ENCODE data around the gene RAD52.

The RAD52 gene

GRCh38 chr12:886206-886605 lies 63.3 kb downstream of the RAD52 start:
- Histone ChIP-seq H3K36me3 (ENCODE audit: control insufficient read depth, low read depth, low read length) (peaks cover 92% of the 10 kb centered on the region), H3K4me1 (ENCODE audit: control insufficient read depth, low read depth, low read length) (no peaks in the 10 kb centered on the region), H3K27me3 (ENCODE audit: control insufficient read depth, insufficient read depth, low read length) (no peaks in the 10 kb centered on the region), H3K27ac (ENCODE audit: low read length) (no peak overlapping the region), H3K9me3 (ENCODE audit: control insufficient read depth, low read depth, low read length) (no peaks in the 10 kb centered on the region), H3K4me3 (ENCODE audit: low read length) (no peak overlapping the region), H3K9ac (ENCODE audit: low read length) (no peak overlapping the region)

- Histone ChIP-seq H3K9me3 (ENCODE audit: control insufficient read depth, low read depth, low read length) (no peaks in the 10 kb centered on the region), H3K4me1 (ENCODE audit: control insufficient read depth, low read depth, low read length) (no peaks in the 10 kb centered on the region), H3K9ac (ENCODE audit: low read length) (no peak overlapping the region), H3K27me3 (ENCODE audit: control insufficient read depth, insufficient read depth, low read length) (no peaks in the 10 kb centered on the region), H3K27ac (ENCODE audit: low read length) (no peak overlapping the region), H3K36me3 (ENCODE audit: control insufficient read depth, low read depth, low read length) (peaks cover 97% of the 10 kb centered on the region), H3K4me3 (ENCODE audit: low read length) (no peak overlapping the region)
These were observed 63.8 kb downstream of the RAD52 start for GRCh38 chr12:885701-886100.

GRCh38 chr12:884746-885414 lies 64.6 kb downstream of the RAD52 start:
- Histone ChIP-seq H3K4me1 (ENCODE audit: control insufficient read depth, low read depth, low read length) (no peaks in the 10 kb centered on the region), H3K4me3 (ENCODE audit: low read length) (no peak overlapping the region), H3K9me3 (ENCODE audit: control insufficient read depth, low read depth, low read length) (no peaks in the 10 kb centered on the region), H3K27ac (ENCODE audit: low read length) (no peak overlapping the region), H3K9ac (ENCODE audit: low read length) (no peak overlapping the region), H3K36me3 (ENCODE audit: control insufficient read depth, low read depth, low read length) (peaks cover 98% of the 10 kb centered on the region), H3K27me3 (ENCODE audit: control insufficient read depth, insufficient read depth, low read length) (no peaks in the 10 kb centered on the region)

GRCh38 chr12:880656-881055 lies 68.8 kb downstream of the RAD52 start:
- no peaks in the 10 kb centered on the region for H3K9me3 ChIP-seq (ENCODE audit: control insufficient read depth, low read depth, low read length)
- H3K27ac ChIP-seq (ENCODE audit: low read length) = no peak overlapping the region
- no peaks in the 10 kb centered on the region for H3K27me3 ChIP-seq (ENCODE audit: control insufficient read depth, insufficient read depth, low read length)
- peaks cover 78% of the 10 kb centered on the region for H3K36me3 ChIP-seq (ENCODE audit: control insufficient read depth, low read depth, low read length)
- no peak overlapping the region for H3K4me3 ChIP-seq (ENCODE audit: low read length)
- no peaks in the 10 kb centered on the region for H3K4me1 ChIP-seq (ENCODE audit: control insufficient read depth, low read depth, low read length)
- no peak overlapping the region for H3K9ac ChIP-seq (ENCODE audit: low read length)

GRCh38 chr12:879641-880040 lies 69.9 kb downstream of the RAD52 start:
- no peaks in the 10 kb centered on the region for H3K4me1 ChIP-seq (ENCODE audit: control insufficient read depth, low read depth, low read length)
- H3K9me3 ChIP-seq (ENCODE audit: control insufficient read depth, low read depth, low read length) = no peaks in the 10 kb centered on the region
- peaks cover 68% of the 10 kb centered on the region for H3K36me3 ChIP-seq (ENCODE audit: control insufficient read depth, low read depth, low read length)
- H3K9ac ChIP-seq (ENCODE audit: low read length) = no peak overlapping the region
- H3K27ac ChIP-seq (ENCODE audit: low read length) = no peak overlapping the region
- H3K27me3 ChIP-seq (ENCODE audit: control insufficient read depth, insufficient read depth, low read length) = no peaks in the 10 kb centered on the region
- H3K4me3 ChIP-seq (ENCODE audit: low read length) = no peak overlapping the region

- Histone ChIP-seq H3K27me3 (ENCODE audit: control insufficient read depth, insufficient read depth, low read length) (no peaks in the 10 kb centered on the region), H3K9me3 (ENCODE audit: control insufficient read depth, low read depth, low read length) (no peaks in the 10 kb centered on the region), H3K27ac (ENCODE audit: low read length) (no peak overlapping the region), H3K36me3 (ENCODE audit: control insufficient read depth, low read depth, low read length) (peaks cover 24% of the 10 kb centered on the region), H3K4me1 (ENCODE audit: control insufficient read depth, low read depth, low read length) (no peaks in the 10 kb centered on the region), H3K9ac (ENCODE audit: low read length) (no peak overlapping the region), H3K4me3 (ENCODE audit: low read length) (no peak overlapping the region)
These were observed 75.5 kb downstream of the RAD52 start for GRCh38 chr12:873954-874353.

GRCh38 chr12:870378-870777 lies 79.1 kb downstream of the RAD52 start:
- Histone ChIP-seq H3K36me3 (ENCODE audit: control insufficient read depth, low read depth, low read length) (peaks cover 25% of the 10 kb centered on the region), H3K9ac (ENCODE audit: low read length) (no peak overlapping the region), H3K4me1 (ENCODE audit: control insufficient read depth, low read depth, low read length) (no peaks in the 10 kb centered on the region)

GRCh38 chr12:868722-869121 lies 80.8 kb downstream of the RAD52 start:
- Histone ChIP-seq H3K9ac (ENCODE audit: low read length) (no peak overlapping the region), H3K36me3 (ENCODE audit: control insufficient read depth, low read depth, low read length) (peaks cover 32% of the 10 kb centered on the region), H3K4me3 (ENCODE audit: low read length) (no peak overlapping the region), H3K4me1 (ENCODE audit: control insufficient read depth, low read depth, low read length) (no peaks in the 10 kb centered on the region), H3K27me3 (ENCODE audit: control insufficient read depth, insufficient read depth, low read length) (no peaks in the 10 kb centered on the region), H3K27ac (ENCODE audit: low read length) (no peak overlapping the region), H3K9me3 (ENCODE audit: control insufficient read depth, low read depth, low read length) (no peaks in the 10 kb centered on the region)

More at GRCh38 chr12:870378-870777, 79.1 kb downstream of the RAD52 start:
- no peaks in the 10 kb centered on the region for H3K9me3 ChIP-seq (ENCODE audit: control insufficient read depth, low read depth, low read length)
- H3K27me3 ChIP-seq (ENCODE audit: control insufficient read depth, insufficient read depth, low read length) = no peaks in the 10 kb centered on the region
- no peak overlapping the region for H3K27ac ChIP-seq (ENCODE audit: low read length)
- H3K4me3 ChIP-seq (ENCODE audit: low read length) = no peak overlapping the region

- Histone ChIP-seq H3K4me3 (ENCODE audit: low read length) (no peak overlapping the region), H3K4me1 (ENCODE audit: control insufficient read depth, low read depth, low read length) (no peaks in the 10 kb centered on the region), H3K9ac (ENCODE audit: low read length) (no peak overlapping the region), H3K27ac (ENCODE audit: low read length) (no peak overlapping the region), H3K27me3 (ENCODE audit: control insufficient read depth, insufficient read depth, low read length) (no peaks in the 10 kb centered on the region), H3K9me3 (ENCODE audit: control insufficient read depth, low read depth, low read length) (no peaks in the 10 kb centered on the region), H3K36me3 (ENCODE audit: control insufficient read depth, low read depth, low read length) (peaks cover 38% of the 10 kb centered on the region)
These were observed 81.6 kb downstream of the RAD52 start for GRCh38 chr12:867905-868304.

GRCh38 chr12:865614-866013 lies 83.9 kb downstream of the RAD52 start:
- Histone ChIP-seq H3K27ac (ENCODE audit: low read length) (no peak overlapping the region), H3K9ac (ENCODE audit: low read length) (no peak overlapping the region), H3K4me3 (ENCODE audit: low read length) (no peak overlapping the region), H3K4me1 (ENCODE audit: control insufficient read depth, low read depth, low read length) (no peaks in the 10 kb centered on the region), H3K9me3 (ENCODE audit: control insufficient read depth, low read depth, low read length) (no peaks in the 10 kb centered on the region), H3K36me3 (ENCODE audit: control insufficient read depth, low read depth, low read length) (peaks cover 50% of the 10 kb centered on the region), H3K27me3 (ENCODE audit: control insufficient read depth, insufficient read depth, low read length) (no peaks in the 10 kb centered on the region)

- Histone ChIP-seq H3K4me1 (ENCODE audit: control insufficient read depth, low read depth, low read length) (no peaks in the 10 kb centered on the region), H3K4me3 (ENCODE audit: low read length) (no peak overlapping the region), H3K9me3 (ENCODE audit: control insufficient read depth, low read depth, low read length) (no peaks in the 10 kb centered on the region), H3K27ac (ENCODE audit: low read length) (no peak overlapping the region), H3K27me3 (ENCODE audit: control insufficient read depth, insufficient read depth, low read length) (no peaks in the 10 kb centered on the region), H3K36me3 (ENCODE audit: control insufficient read depth, low read depth, low read length) (peaks cover 53% of the 10 kb centered on the region), H3K9ac (ENCODE audit: low read length) (no peak overlapping the region)
These were observed 86.2 kb downstream of the RAD52 start for GRCh38 chr12:863285-863684.

GRCh38 chr12:862303-862911 lies 87.1 kb downstream of the RAD52 start:
- H3K36me3 ChIP-seq (ENCODE audit: control insufficient read depth, low read depth, low read length) = peaks cover 52% of the 10 kb centered on the region

More at GRCh38 chr12:862303-862911, 87.1 kb downstream of the RAD52 start:
- Histone ChIP-seq H3K27me3 (ENCODE audit: control insufficient read depth, insufficient read depth, low read length) (no peaks in the 10 kb centered on the region), H3K4me1 (ENCODE audit: control insufficient read depth, low read depth, low read length) (no peaks in the 10 kb centered on the region), H3K9me3 (ENCODE audit: control insufficient read depth, low read depth, low read length) (no peaks in the 10 kb centered on the region), H3K9ac (ENCODE audit: low read length) (no peak overlapping the region), H3K27ac (ENCODE audit: low read length) (no peak overlapping the region), H3K4me3 (ENCODE audit: low read length) (no peak overlapping the region)

Data from iPS-18a (cell line).